ENCODE data around the gene ELAC1.

DNA sequence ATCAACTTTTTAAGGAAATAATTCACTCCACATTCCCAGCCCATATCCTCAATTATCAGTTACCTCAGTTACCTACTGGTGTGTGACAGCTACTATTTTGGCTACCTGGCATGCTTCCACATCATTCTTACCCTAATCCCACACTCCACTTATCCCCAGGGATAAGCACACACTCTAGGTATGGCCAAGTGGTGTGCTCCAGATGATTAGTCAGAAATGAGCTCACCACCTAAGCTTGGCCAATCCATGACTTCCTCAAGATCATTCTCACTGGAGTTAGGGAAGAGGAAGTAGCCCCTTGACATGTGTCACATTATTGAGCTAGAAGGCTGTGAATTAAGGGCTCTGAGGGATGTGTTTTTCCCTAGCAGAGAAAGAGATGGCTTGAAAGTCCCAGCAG lies 41.2 kb downstream of the ELAC1 start:
- TF ChIP-seq, protein P1, sequence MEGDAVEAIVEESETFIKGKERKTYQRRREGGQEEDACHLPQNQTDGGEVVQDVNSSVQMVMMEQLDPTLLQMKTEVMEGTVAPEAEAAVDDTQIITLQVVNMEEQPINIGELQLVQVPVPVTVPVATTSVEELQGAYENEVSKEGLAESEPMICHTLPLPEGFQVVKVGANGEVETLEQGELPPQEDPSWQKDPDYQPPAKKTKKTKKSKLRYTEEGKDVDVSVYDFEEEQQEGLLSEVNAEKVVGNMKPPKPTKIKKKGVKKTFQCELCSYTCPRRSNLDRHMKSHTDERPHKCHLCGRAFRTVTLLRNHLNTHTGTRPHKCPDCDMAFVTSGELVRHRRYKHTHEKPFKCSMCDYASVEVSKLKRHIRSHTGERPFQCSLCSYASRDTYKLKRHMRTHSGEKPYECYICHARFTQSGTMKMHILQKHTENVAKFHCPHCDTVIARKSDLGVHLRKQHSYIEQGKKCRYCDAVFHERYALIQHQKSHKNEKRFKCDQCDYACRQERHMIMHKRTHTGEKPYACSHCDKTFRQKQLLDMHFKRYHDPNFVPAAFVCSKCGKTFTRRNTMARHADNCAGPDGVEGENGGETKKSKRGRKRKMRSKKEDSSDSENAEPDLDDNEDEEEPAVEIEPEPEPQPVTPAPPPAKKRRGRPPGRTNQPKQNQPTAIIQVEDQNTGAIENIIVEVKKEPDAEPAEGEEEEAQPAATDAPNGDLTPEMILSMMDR (IDR thresholded peaks at IDR 0.05; ENCODE audit: insufficient read depth, low read depth, low read length), result no peak
- TF ChIP-seq EZH2 (IDR thresholded peaks at IDR 0.05; ENCODE audit: insufficient read depth, low read length), result no peak

All from astrocyte (in vitro differentiated cells and primary cell).